Measurements from ENCODE around the gene PKIG.

The PKIG gene

GRCh38 chr20:44615169-44615791 is 32.9 kb downstream of the PKIG start:
- in situ Hi-C loops (cut with HindIII; ENCODE audit: low sequenced_read_pairs) = loop anchor here (5.0 kb wide), 1 partner anchor 233 kb away; no protein-coding TSS in a partner anchor

GRCh38 chr20:44615876-44616603 is 33.7 kb downstream of the PKIG start:
- in situ Hi-C loops (cut with HindIII; ENCODE audit: low sequenced_read_pairs) = loop anchor here (5.0 kb wide), 1 partner anchor 234 kb away; no protein-coding TSS in a partner anchor

- in situ Hi-C loops (cut with HindIII; ENCODE audit: low sequenced_read_pairs) = loop anchor here (5.0 kb wide), 1 partner anchor 234 kb away; no protein-coding TSS in a partner anchor
These were observed 34.2 kb downstream of the PKIG start for GRCh38 chr20:44616604-44616964.

- in situ Hi-C loops (cut with HindIII; ENCODE audit: low sequenced_read_pairs) = loop anchor here (5.0 kb wide), 1 partner anchor 236 kb away; no protein-coding TSS in a partner anchor
These were observed 35.9 kb downstream of the PKIG start for GRCh38 chr20:44618318-44618731.

GRCh38 chr20:44619294-44619693 is 36.9 kb downstream of the PKIG start:
- in situ Hi-C loops (cut with HindIII; ENCODE audit: low sequenced_read_pairs) = loop anchor here (5.0 kb wide), 1 partner anchor 237 kb away; no protein-coding TSS in a partner anchor

GRCh38 chr20:44620030-44620429 is 37.7 kb downstream of the PKIG start:
- in situ Hi-C loops (cut with HindIII; ENCODE audit: low sequenced_read_pairs) = no loop called here

- in situ Hi-C loops (cut with HindIII; ENCODE audit: low sequenced_read_pairs) = no loop called here
These were observed 38.9 kb downstream of the PKIG start for GRCh38 chr20:44621325-44621724.

GRCh38 chr20:44621939-44622338 is 39.6 kb downstream of the PKIG start:
- in situ Hi-C loops (cut with HindIII; ENCODE audit: low sequenced_read_pairs) = no loop called here

- in situ Hi-C loops (cut with HindIII; ENCODE audit: low sequenced_read_pairs) = no loop called here
These were observed 40.3 kb downstream of the PKIG start for GRCh38 chr20:44622501-44623270.

- in situ Hi-C loops (cut with HindIII; ENCODE audit: low sequenced_read_pairs) = no loop called here
These were observed 41.8 kb downstream of the PKIG start for GRCh38 chr20:44624152-44624551.

GRCh38 chr20:44624743-44625271 is 42.4 kb downstream of the PKIG start:
- in situ Hi-C loops (cut with HindIII; ENCODE audit: low sequenced_read_pairs) = no loop called here

- in situ Hi-C loops (cut with HindIII; ENCODE audit: low sequenced_read_pairs) = no loop called here
These were observed 43.0 kb downstream of the PKIG start for GRCh38 chr20:44625361-44625760.

- in situ Hi-C loops (cut with HindIII; ENCODE audit: low sequenced_read_pairs) = no loop called here
These were observed 43.9 kb downstream of the PKIG start for GRCh38 chr20:44626278-44626677.

GRCh38 chr20:44627364-44628010 is 45.1 kb downstream of the PKIG start:
- in situ Hi-C loops (cut with HindIII; ENCODE audit: low sequenced_read_pairs) = no loop called here

- in situ Hi-C loops (cut with HindIII; ENCODE audit: low sequenced_read_pairs) = no loop called here
These were observed 46.6 kb downstream of the PKIG start for GRCh38 chr20:44629017-44629385.

- in situ Hi-C loops (cut with HindIII; ENCODE audit: low sequenced_read_pairs) = no loop called here
These were observed 47.2 kb downstream of the PKIG start for GRCh38 chr20:44629542-44629941.

GRCh38 chr20:44630297-44630696 is 47.9 kb downstream of the PKIG start:
- in situ Hi-C loops (cut with HindIII; ENCODE audit: low sequenced_read_pairs) = no loop called here

GRCh38 chr20:44632103-44632752 is 49.8 kb downstream of the PKIG start:
- in situ Hi-C loops (cut with HindIII; ENCODE audit: low sequenced_read_pairs) = no loop called here

GRCh38 chr20:44633187-44633810 is 50.9 kb downstream of the PKIG start:
- in situ Hi-C loops (cut with HindIII; ENCODE audit: low sequenced_read_pairs) = no loop called here
